Measurements from ENCODE around the gene TAF1C.

TAF1C gene

DNA sequence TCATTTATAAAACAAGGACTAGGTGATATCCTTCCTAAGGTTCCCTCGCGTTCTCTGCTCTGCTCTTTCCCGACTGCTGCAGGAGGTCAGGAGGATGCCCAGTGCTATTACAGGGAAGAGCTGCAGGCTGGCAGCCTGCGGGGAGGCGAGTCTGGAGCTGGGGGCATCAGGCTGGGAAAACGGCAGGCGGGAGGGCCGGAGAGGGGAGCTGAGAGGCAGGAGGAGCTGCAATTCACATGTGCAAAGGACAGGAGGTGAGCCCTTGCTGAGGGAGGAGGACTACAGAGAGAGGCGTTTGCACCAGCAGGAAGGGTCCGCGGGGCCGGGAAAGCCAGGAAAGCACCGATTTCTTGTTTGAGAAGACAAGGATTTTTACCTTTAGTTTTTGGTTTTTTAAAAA lies 12.2 kb upstream of the TAF1C start:
- Histone ChIP-seq H3K23ac (ENCODE audit: low read length) (no peak overlapping the region), H2BK5ac (ENCODE audit: low read depth, low read length, poor library complexity) (no peak overlapping the region), H3K9me3 (ENCODE audit: insufficient read depth, low read depth, low read length) (no peaks in the 10 kb centered on the region), H3K4me2 (ENCODE audit: low read length) (no peak overlapping the region), H3K4me3 (ENCODE audit: low read depth, low read length) (no peak overlapping the region), H3K79me2 (ENCODE audit: control insufficient read depth, insufficient read depth, low read length, poor library complexity) (no peaks in the 10 kb centered on the region), H2AK5ac (ENCODE audit: low read length) (no peak overlapping the region), H3K18ac (ENCODE audit: low read length) (no peak overlapping the region), H3K36me3 (ENCODE audit: control insufficient read depth in 1 of 2, insufficient read depth in 2 of 2, low read length in 2 of 2) (no peaks in the 10 kb centered on the region), H3K14ac (ENCODE audit: low read length) (no peak overlapping the region), H3K4me1 (ENCODE audit: control insufficient read depth in 1 of 2, insufficient read depth in 2 of 2, low read length in 2 of 2) (peaks cover 2 to 3% of the 10 kb centered on the region in 2 experiments), H4K91ac (ENCODE audit: low read depth, low read length) (no peak overlapping the region), H4K12ac (ENCODE audit: low read depth, low read length) (no peak overlapping the region), H2BK12ac (ENCODE audit: low read length) (no peak overlapping the region), H2AFZ (ENCODE audit: insufficient read depth, low read length, poor library complexity) (no peak overlapping the region), H3K4ac (ENCODE audit: low read depth, low read length) (no peak overlapping the region), H3K27ac (ENCODE audit: low read depth, low read length) (no peak overlapping the region), H3K9ac (ENCODE audit: low read length) (no peak overlapping the region), H3K27me3 (ENCODE audit: insufficient read depth, low read length) (no peaks in the 10 kb centered on the region), H2BK120ac (ENCODE audit: insufficient read depth, low read length, poor library complexity) (no peak overlapping the region), H4K8ac (ENCODE audit: low read depth, low read length) (no peak overlapping the region), H3K79me1 (ENCODE audit: low read length) (no peaks in the 10 kb centered on the region)
- DNase-seq: no peak
- WGBS (ENCODE audit: extremely low coverage, insufficient coverage, insufficient read length): no CpG with 5 or more reads among the region's 13 CpGs

DNA sequence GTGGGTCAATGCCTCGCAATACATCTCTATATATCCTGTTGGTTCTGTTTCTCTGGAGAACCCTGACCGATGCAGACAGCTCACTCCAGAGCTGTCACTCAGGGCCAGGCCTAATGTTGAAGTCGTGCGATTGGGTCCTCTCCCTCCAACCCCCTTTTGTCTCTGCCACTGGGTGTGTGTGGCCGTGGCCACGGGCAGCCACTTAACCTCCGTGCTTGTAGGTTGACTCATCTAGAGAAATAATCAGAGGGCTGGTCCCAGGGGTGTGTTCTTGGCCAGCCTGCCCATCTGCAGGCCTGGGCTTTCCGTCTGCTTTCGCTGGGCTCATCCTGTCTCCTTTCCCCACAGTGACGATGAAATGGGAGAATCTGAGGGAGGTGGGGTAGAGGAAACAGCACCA lies 11.5 kb upstream of the TAF1C start:
- Histone ChIP-seq H3K9ac (ENCODE audit: low read length) (no peak overlapping the region), H3K79me1 (ENCODE audit: low read length) (no peaks in the 10 kb centered on the region), H4K91ac (ENCODE audit: low read depth, low read length) (no peak overlapping the region), H3K4me1 (ENCODE audit: control insufficient read depth in 1 of 2, insufficient read depth in 2 of 2, low read length in 2 of 2) (peaks cover 2 to 3% of the 10 kb centered on the region in 2 experiments), H4K8ac (ENCODE audit: low read depth, low read length) (no peak overlapping the region), H2BK5ac (ENCODE audit: low read depth, low read length, poor library complexity) (no peak overlapping the region), H3K27ac (ENCODE audit: low read depth, low read length) (no peak overlapping the region), H2AFZ (ENCODE audit: insufficient read depth, low read length, poor library complexity) (no peak overlapping the region), H3K4me2 (ENCODE audit: low read length) (no peak overlapping the region), H3K4me3 (ENCODE audit: low read depth, low read length) (no peak overlapping the region), H2AK5ac (ENCODE audit: low read length) (no peak overlapping the region), H2BK12ac (ENCODE audit: low read length) (no peak overlapping the region), H2BK120ac (ENCODE audit: insufficient read depth, low read length, poor library complexity) (no peak overlapping the region), H3K27me3 (ENCODE audit: insufficient read depth, low read length) (no peaks in the 10 kb centered on the region), H3K9me3 (ENCODE audit: insufficient read depth, low read depth, low read length) (no peaks in the 10 kb centered on the region), H4K12ac (ENCODE audit: low read depth, low read length) (no peak overlapping the region), H3K18ac (ENCODE audit: low read length) (no peak overlapping the region), H3K23ac (ENCODE audit: low read length) (no peak overlapping the region), H3K14ac (ENCODE audit: low read length) (no peak overlapping the region), H3K79me2 (ENCODE audit: control insufficient read depth, insufficient read depth, low read length, poor library complexity) (no peaks in the 10 kb centered on the region), H3K4ac (ENCODE audit: low read depth, low read length) (no peak overlapping the region), H3K36me3 (ENCODE audit: control insufficient read depth in 1 of 2, insufficient read depth in 2 of 2, low read length in 2 of 2) (no peaks in the 10 kb centered on the region)
- no peak for DNase-seq
- WGBS (ENCODE audit: extremely low coverage, insufficient coverage, insufficient read length): no CpG with 5 or more reads among the region's 10 CpGs

DNA sequence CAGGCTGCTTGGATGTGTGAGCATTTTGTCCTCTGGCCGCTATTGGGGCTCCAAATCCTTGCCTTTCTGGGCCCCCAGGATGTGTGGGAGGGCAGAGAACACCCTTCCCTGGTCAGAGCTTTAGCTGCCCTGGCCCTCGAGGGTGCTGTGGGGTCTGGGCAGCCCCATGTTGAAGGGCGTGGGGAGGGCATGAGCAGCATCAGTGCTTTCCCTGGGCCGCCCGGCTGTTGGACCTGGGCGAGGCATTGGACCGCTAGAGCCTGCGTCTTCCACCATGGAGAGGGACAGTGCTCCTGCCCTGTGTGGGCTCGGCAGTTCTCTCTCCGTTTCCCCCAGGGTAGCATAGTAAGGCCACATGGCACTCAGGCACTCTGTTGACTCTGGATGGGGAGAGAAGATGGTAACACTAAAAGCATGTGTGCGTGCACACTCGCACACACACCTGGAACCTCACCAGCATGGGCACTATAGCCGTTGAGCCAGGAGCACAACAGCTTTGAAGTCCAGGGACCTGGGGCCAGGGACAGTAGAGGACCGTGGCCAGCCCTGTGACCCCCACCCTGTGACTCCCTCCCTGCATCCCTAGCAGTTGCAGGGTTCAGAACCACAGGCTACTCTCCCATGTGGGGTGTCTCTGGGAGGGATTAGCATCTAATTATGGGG lies 10.7 kb upstream of the TAF1C start:
- Histone ChIP-seq H3K9ac (ENCODE audit: low read length) (no peak overlapping the region), H2BK5ac (ENCODE audit: low read depth, low read length, poor library complexity) (no peak overlapping the region), H3K4ac (ENCODE audit: low read depth, low read length) (no peak overlapping the region), H4K8ac (ENCODE audit: low read depth, low read length) (no peak overlapping the region), H3K4me2 (ENCODE audit: low read length) (no peak overlapping the region), H3K79me2 (ENCODE audit: control insufficient read depth, insufficient read depth, low read length, poor library complexity) (no peaks in the 10 kb centered on the region), H4K12ac (ENCODE audit: low read depth, low read length) (no peak overlapping the region), H3K27me3 (ENCODE audit: insufficient read depth, low read length) (no peaks in the 10 kb centered on the region), H3K4me1 (ENCODE audit: control insufficient read depth in 1 of 2, insufficient read depth in 2 of 2, low read length in 2 of 2) (peaks cover 2 to 3% of the 10 kb centered on the region in 2 experiments), H3K23ac (ENCODE audit: low read length) (no peak overlapping the region), H2AFZ (ENCODE audit: insufficient read depth, low read length, poor library complexity) (no peak overlapping the region), H2AK5ac (ENCODE audit: low read length) (no peak overlapping the region), H3K9me3 (ENCODE audit: insufficient read depth, low read depth, low read length) (no peaks in the 10 kb centered on the region), H3K18ac (ENCODE audit: low read length) (no peak overlapping the region), H3K36me3 (ENCODE audit: control insufficient read depth in 1 of 2, insufficient read depth in 2 of 2, low read length in 2 of 2) (no peaks in the 10 kb centered on the region), H4K91ac (ENCODE audit: low read depth, low read length) (no peak overlapping the region), H2BK12ac (ENCODE audit: low read length) (no peak overlapping the region), H3K4me3 (ENCODE audit: low read depth, low read length) (no peak overlapping the region), H2BK120ac (ENCODE audit: insufficient read depth, low read length, poor library complexity) (no peak overlapping the region), H3K79me1 (ENCODE audit: low read length) (no peaks in the 10 kb centered on the region), H3K27ac (ENCODE audit: low read depth, low read length) (no peak overlapping the region), H3K14ac (ENCODE audit: low read length) (no peak overlapping the region)
- WGBS (ENCODE audit: extremely low coverage, insufficient coverage, insufficient read length): no CpG with 5 or more reads among the region's 14 CpGs
- no peak for DNase-seq

DNA sequence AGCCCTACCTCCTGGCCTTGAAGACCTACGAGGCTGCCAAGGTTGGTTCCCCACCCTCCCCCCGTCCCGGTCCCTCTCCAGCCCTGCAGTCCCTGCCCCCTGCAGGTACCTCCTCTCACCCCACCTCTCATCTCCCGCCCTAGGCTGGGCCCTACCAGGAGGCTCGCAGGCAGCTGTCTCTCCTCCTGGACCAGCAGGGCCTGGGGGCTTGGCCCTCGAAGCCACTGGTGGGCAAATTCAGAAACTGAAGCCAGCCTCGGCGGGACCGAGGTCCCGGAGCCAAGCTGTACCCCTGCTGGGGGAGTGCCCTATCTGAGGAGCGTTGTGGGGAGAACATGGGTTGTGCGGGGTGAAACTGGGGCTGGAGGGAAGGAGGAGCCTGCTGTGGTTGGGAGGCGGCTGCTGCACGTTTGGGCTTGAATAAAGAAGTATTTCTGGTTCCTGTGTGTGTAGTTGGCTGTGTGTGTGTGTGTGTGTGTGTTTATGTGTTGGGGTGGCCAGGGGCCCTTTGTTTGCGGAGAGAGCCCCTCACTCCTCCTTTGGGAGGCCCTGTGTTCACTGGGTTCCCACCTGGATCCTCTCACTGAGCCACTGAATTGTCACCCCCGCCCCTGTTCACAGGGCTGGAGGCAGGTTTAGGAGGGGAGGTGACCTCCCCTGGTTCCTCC lies 10.0 kb upstream of the TAF1C start:
- H3K79me1 ChIP-seq (ENCODE audit: low read length): no peaks in the 10 kb centered on the region
- no peaks in the 10 kb centered on the region for H3K27me3 ChIP-seq (ENCODE audit: insufficient read depth, low read length)
- no peak overlapping the region for H3K4me2 ChIP-seq (ENCODE audit: low read length)
- no peak overlapping the region for H4K91ac ChIP-seq (ENCODE audit: low read depth, low read length)
- no CpG with 5 or more reads among the region's 16 CpGs for WGBS (ENCODE audit: extremely low coverage, insufficient coverage, insufficient read length)
- no peak overlapping the region for H3K4ac ChIP-seq (ENCODE audit: low read depth, low read length)
- no peak overlapping the region for H2BK5ac ChIP-seq (ENCODE audit: low read depth, low read length, poor library complexity)
- no peak overlapping the region for H3K23ac ChIP-seq (ENCODE audit: low read length)
- H2BK120ac ChIP-seq (ENCODE audit: insufficient read depth, low read length, poor library complexity): peak overlapping the region; percentile 36
- H2AK5ac ChIP-seq (ENCODE audit: low read length): no peak overlapping the region
- no peak for DNase-seq
- H3K36me3 ChIP-seq (ENCODE audit: control insufficient read depth in 1 of 2, insufficient read depth in 2 of 2, low read length in 2 of 2): no peaks in the 10 kb centered on the region
- no peak overlapping the region for H2BK12ac ChIP-seq (ENCODE audit: low read length)
- no peaks in the 10 kb centered on the region for H3K9me3 ChIP-seq (ENCODE audit: insufficient read depth, low read depth, low read length)
- H3K9ac ChIP-seq (ENCODE audit: low read length): no peak overlapping the region
- no peak overlapping the region for H3K18ac ChIP-seq (ENCODE audit: low read length)
- H2AFZ ChIP-seq (ENCODE audit: insufficient read depth, low read length, poor library complexity): no peak overlapping the region
- no peak overlapping the region for H3K27ac ChIP-seq (ENCODE audit: low read depth, low read length)
- no peak overlapping the region for H3K4me3 ChIP-seq (ENCODE audit: low read depth, low read length)
- peaks cover 2 to 5% of the 10 kb centered on the region in 2 experiments for H3K4me1 ChIP-seq (ENCODE audit: control insufficient read depth in 1 of 2, insufficient read depth in 2 of 2, low read length in 2 of 2)
- H3K14ac ChIP-seq (ENCODE audit: low read length): no peak overlapping the region
- H3K79me2 ChIP-seq (ENCODE audit: control insufficient read depth, insufficient read depth, low read length, poor library complexity): no peaks in the 10 kb centered on the region
- no peak overlapping the region for H4K8ac ChIP-seq (ENCODE audit: low read depth, low read length)
- no peak overlapping the region for H4K12ac ChIP-seq (ENCODE audit: low read depth, low read length)

Data from trophoblast cell (in vitro differentiated cells and primary cell).